Measurements from ENCODE around the gene YY1. TPM values are rescaled to one million over a fixed set of nuclear protein-coding genes. Genes with fewer than 3 reads are reported as not detected.

Gene YY1
- total and polyA plus RNA-seq, 2 of the 8 experiments (the other 6 are each of a cell fraction or from before 2014, with no cell fraction given) = 26.4 to 106 TPM

DNA sequence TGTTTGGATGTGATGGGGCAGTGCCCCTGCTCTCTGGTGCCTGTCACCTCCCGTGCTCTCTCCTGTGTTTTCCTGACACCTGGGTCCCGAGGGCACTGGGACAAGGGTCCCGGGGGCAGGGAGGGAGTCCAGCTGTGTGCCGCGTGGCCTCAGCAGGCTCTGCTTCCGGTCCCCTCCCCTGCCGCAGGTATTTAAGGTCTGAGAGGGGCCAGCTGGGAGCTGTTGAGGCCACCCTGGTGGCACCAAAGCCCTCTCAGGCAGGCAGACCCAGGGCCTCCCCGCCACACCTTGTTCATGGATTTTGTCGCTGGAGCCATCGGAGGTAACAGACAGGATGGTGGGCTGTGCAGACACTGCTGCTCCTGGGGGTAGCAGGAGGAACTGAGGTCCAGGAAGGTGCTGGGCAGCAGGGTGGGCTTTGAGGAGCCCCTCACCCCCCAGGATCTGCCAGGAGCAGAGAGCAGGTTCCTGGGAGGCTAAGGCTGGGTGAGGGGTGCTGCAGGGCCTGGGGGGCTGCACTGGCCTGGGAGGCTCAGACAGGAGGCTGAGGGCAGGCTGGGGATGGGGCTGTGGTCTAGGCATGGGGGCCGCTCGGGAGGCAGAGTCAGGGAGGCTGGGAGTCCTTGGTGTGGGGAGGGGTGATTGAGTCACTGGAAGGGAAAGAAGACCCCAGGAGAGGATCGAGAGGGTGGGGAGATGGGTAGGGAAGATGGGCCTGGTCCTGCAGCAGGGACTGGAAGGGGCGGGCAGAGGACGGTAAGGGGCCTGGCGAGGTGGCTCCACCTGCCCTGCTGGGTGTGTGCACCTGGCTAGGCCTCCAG lies 84.4 kb downstream of the YY1 start, which contains the start of gene SLC25A47:
TSS of gene SLC25A47 (plus strand) at position 219 of the 821 bp plus-strand sequence. CDS start at position 295, 76 bp downstream.
- Histone ChIP-seq H3K56ac (replicated peaks; ENCODE audit: insufficient read length, low read depth, low read length) (no peak within 1 kb of the TSS), H3K27ac (ENCODE audit: low read depth, low read length) (no peak within 1 kb of the TSS), H2BK5ac (ENCODE audit: low read depth, low read length) (0 out of 2 replicates have a peak within 1 kb of the TSS, but pooled peaks have one; percentile 24), H3K4me3 (ENCODE audit: extremely low read depth in 1 of 4, insufficient read depth in 2 of 4, low read depth in 3 of 4, low read length in 4 of 4) (no peak within 1 kb of the TSS), H4K20me1 (replicated peaks in 1 of 2; ENCODE audit: control insufficient read depth in 1 of 2, insufficient read depth in 2 of 2, low read length in 2 of 2) (no peaks in the 10 kb centered on the region), H3K4me2 (ENCODE audit: insufficient read depth in 1 of 2, low read depth in 2 of 2, low read length in 2 of 2) (no peak within 1 kb of the TSS), H3K14ac (ENCODE audit: insufficient read length) (no peak within 1 kb of the TSS), H3K4me1 (replicated peaks in 1 of 4; ENCODE audit: control insufficient read depth in 3 of 4, insufficient read depth in 4 of 4, low read length in 3 of 4) (peaks cover 0 to 2% (median 0%) of the 10 kb centered on the region in 4 experiments; a peak in 2 of 7 replicates), H3K18ac (ENCODE audit: extremely low read depth, low read length) (no peak within 1 kb of the TSS; the same call in 1 of the 2 replicates), H4K5ac (ENCODE audit: insufficient read length, low read depth, low read length) (no peak within 1 kb of the TSS), H2BK120ac (replicated peaks; ENCODE audit: low read depth, low read length) (no peak within 1 kb of the TSS), H3K23me2 (ENCODE audit: low read depth, low read length) (no peaks in the 10 kb centered on the region; the same call in 1 of the 2 replicates), H2AK5ac (ENCODE audit: low read depth, low read length) (0 out of 2 replicates have a peak within 1 kb of the TSS, but pooled peaks have one; percentile 39), H2BK20ac (ENCODE audit: low read length) (no peak within 1 kb of the TSS), H2AFZ (ENCODE audit: low read length) (no peak within 1 kb of the TSS), H2BK15ac (ENCODE audit: low read length) (0 out of 2 replicates have a peak within 1 kb of the TSS, but pooled peaks have one; percentile 8), H3K9me3 (ENCODE audit: insufficient read depth in 2 of 2, low read depth in 1 of 2, low read length in 1 of 2) (no peaks in the 10 kb centered on the region), H3K79me1 (ENCODE audit: low read depth, low read length) (no peaks in the 10 kb centered on the region), H3K23ac (ENCODE audit: insufficient read length) (no peak within 1 kb of the TSS), H3K36me3 (ENCODE audit: control insufficient read depth in 2 of 4, insufficient read depth in 4 of 4, low read length in 3 of 4) (no peaks in the 10 kb centered on the region), H3K9ac (replicated peaks in 1 of 4; ENCODE audit: extremely low read depth in 1 of 4, low read depth in 3 of 4, low read length in 3 of 4) (no peak within 1 kb of the TSS), H3K27me3 (replicated peaks in 1 of 4; ENCODE audit: control insufficient read depth in 3 of 4, extremely low read depth in 1 of 4, insufficient read depth in 3 of 4, low read length in 3 of 4) (no peaks in the 10 kb centered on the region), H2BK12ac (ENCODE audit: low read depth, low read length) (peak within 1 kb of the TSS; percentile 39; the same call in 1 of the 2 replicates), H4K91ac (replicated peaks; ENCODE audit: insufficient read length, low read length) (no peak within 1 kb of the TSS), H3K79me2 (ENCODE audit: control insufficient read depth in 1 of 2, insufficient read depth in 2 of 2, low read length in 2 of 2) (no peaks in the 10 kb centered on the region), H4K8ac (ENCODE audit: extremely low read depth, insufficient read depth, low read length) (peak within 1 kb of the TSS; percentile 73), H3K4ac (replicated peaks; ENCODE audit: insufficient read length, low read depth, low read length) (no peak within 1 kb of the TSS)
- FAIRE-seq = no peak
- ChIA-PET CTCF (ENCODE audit: partially characterized antibody) (interaction anchor here (0.8 to 1.1 kb wide), 4 partner anchors 8 to 55 kb away, joined by 3 to 5 read pairs (median 4); no protein-coding TSS in a partner anchor), POLR2A (ENCODE audit: partially characterized antibody) (interaction anchor here (0.9 to 1.9 kb wide), 6 partner anchors 12 to 52 kb away, joined by 3 to 6 read pairs (median 6); partner anchors contain the start of gene SLC25A29)
- 84% methylated on average over 14 of the region's 16 CpGs; no CpG with 5 or more reads in 1 of the 2 experiments for WGBS, 2 experiments (ENCODE audit: extremely low coverage in 1 of 2, insufficient coverage in 1 of 2, insufficient read length in 1 of 2, insufficient replicate concordance in 2 of 2, low coverage in 1 of 2, low lambda C conversion rate in 2 of 2, missing lambda C conversion rate in 1 of 2)
- DNase-seq (ENCODE audit: low read depth in 1 of 2, low spot score in 2 of 2) = no peak
- TF ChIP-seq JUN (IDR thresholded peaks at IDR 0.05; ENCODE audit: low read depth, low read length) (no peak), RFX5 (IDR thresholded peaks at IDR 0.05; ENCODE audit: borderline replicate concordance, low read depth, low read length) (no peak), ASH2L (IDR thresholded peaks at IDR 0.05; ENCODE audit: low read length) (no peak), SAP30 (IDR thresholded peaks at IDR 0.05; ENCODE audit: insufficient read depth, insufficient replicate concordance, low read length) (no peak), RBBP5 (IDR thresholded peaks at IDR 0.05; ENCODE audit: borderline replicate concordance, low read depth, low read length) (no peak), ZNF274 (IDR thresholded peaks at IDR 0.05; ENCODE audit: borderline replicate concordance, extremely low read depth, low read length) (no peak), TEAD4 (IDR thresholded peaks at IDR 0.05; ENCODE audit: low read depth, low read length) (no peak), SIRT6 (IDR thresholded peaks at IDR 0.05; ENCODE audit: low read length) (no peak), CBX8 (IDR thresholded peaks at IDR 0.05; ENCODE audit: borderline replicate concordance, low read depth, low read length) (no peak), CBX5 (IDR thresholded peaks at IDR 0.05; ENCODE audit: low read depth, low read length) (no peak)
